Small intestine (tissue), 7 donors: Measurements from ENCODE around the gene TP53TG3D. TPM values are rescaled to one million over a fixed set of nuclear protein-coding genes. Genes with fewer than 3 reads are reported as not detected.
"Not testable (repeated sequence)": the region's sequence is repeated elsewhere in the genome, so short reads cannot be mapped to it uniquely, and the experiment has no call there.

Experiments used
- DNase-seq, 2 donors: peaks; one replicate each; pipeline versions ENCODE4 v3.0.0 to v3.0.0-alpha.2; 2013
- FAIRE-seq: peaks from 2 replicates; lab custom pipeline; 2012; peaks lifted over from hg19 to GRCh38; lab: Jason Lieb, UNC
- H3K27ac ChIP-seq, 3 donors: one replicate each; pipeline ENCODE4 v1.5.1; 2013; ENCODE audit warnings: low read length in 2 of 3, mild to moderate bottlenecking in 2 of 3, control low read depth in 1 of 3, inconsistent platforms in 1 of 3, low read depth in 1 of 3, moderate library complexity in 1 of 3
- H3K27me3 ChIP-seq, 3 donors: one replicate each; pipeline ENCODE4 v1.6.1; 2013; ENCODE audit warnings: low read length in 3 of 3, inconsistent platforms in 1 of 3; ENCODE audit not compliant: control insufficient read depth in 3 of 3, insufficient read depth in 3 of 3
- H3K36me3 ChIP-seq, 3 donors: one replicate each; pipeline ENCODE4 v1.6.1; 2013; ENCODE audit warnings: low read length in 3 of 3, inconsistent platforms in 1 of 3, low read depth in 1 of 3, mild to moderate bottlenecking in 1 of 3, moderate library complexity in 1 of 3; ENCODE audit not compliant: control insufficient read depth in 3 of 3, insufficient read depth in 2 of 3
- H3K4me1 ChIP-seq, 3 donors: one replicate each; pipeline ENCODE4 v1.6.1; 2013; ENCODE audit warnings: low read length in 2 of 3, inconsistent platforms in 1 of 3, low read depth in 1 of 3, mild to moderate bottlenecking in 1 of 3, moderate library complexity in 1 of 3; ENCODE audit not compliant: control insufficient read depth in 3 of 3, insufficient read depth in 2 of 3
- H3K4me3 ChIP-seq, 3 donors: one replicate each; pipeline ENCODE4 v1.5.1; 2013; ENCODE audit warnings: low read length in 3 of 3, control low read depth in 1 of 3, inconsistent platforms in 1 of 3, low read depth in 1 of 3, mild to moderate bottlenecking in 1 of 3, moderate library complexity in 1 of 3
- H3K9me3 ChIP-seq, 2 donors: one replicate each; pipeline ENCODE4 v1.6.1; 2013; ENCODE audit warnings: low read depth in 1 of 2, low read length in 1 of 2; ENCODE audit not compliant: control insufficient read depth in 2 of 2, insufficient read depth in 1 of 2
- WGBS, 3 donors: extraction: QIAGEN DNeasy Blood & Tissue Kit; methylation state at CpG; one replicate each; pipeline ENCODE4 v1.1.7; 2013; 5-methylcytosine and 5-hydroxymethylcytosine counted together
- polyA plus RNA-seq, 4 donors: library from polyadenylated mRNA; stranded (reverse) in 3 of 4; unstranded in 1 of 4; fragments of 200-250 nt in 3 of 4; fragments of 120-200 nt in 1 of 4; gene quantifications; one replicate each; pipeline versions ENCODE4 v1.2.1 to v1.2.3, GENCODE V29; 2013
- donor health status: healthy with polysubstance abuse.
- donor health status: control.
- donor health status: control.
- donor health status: Bipolar disorder and iron deficiency.
- donor health status: healthy.

TP53TG3D gene
- polyA plus RNA-seq, 4 donors = 0.03 TPM; not detected in 3

DNA sequence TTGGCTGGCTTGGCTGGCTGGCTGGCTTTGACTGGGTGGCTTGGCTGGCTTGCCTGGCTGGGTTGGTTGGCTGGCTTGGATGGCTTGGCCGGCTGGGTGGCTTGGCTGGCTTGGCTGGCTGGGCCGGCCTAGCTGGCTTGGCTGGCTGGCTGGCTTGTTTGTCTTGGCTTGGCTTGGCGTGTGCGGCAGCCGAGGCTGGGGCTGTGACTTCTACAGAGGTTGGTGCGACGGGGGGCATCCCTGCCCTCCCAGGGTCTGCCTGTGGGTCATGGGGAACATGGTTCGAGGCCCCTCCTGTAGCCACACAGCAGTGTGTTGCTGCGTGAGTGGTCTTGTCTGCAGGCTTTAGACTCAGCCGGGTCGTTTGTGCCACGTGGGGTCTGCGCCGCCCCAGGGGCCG is 33.1 kb downstream of the TP53TG3D start:
- not testable (repeated sequence) for H3K9me3 ChIP-seq, H3K36me3 ChIP-seq, FAIRE-seq, H3K27me3 ChIP-seq, H3K4me3 ChIP-seq, H3K4me1 ChIP-seq, H3K27ac ChIP-seq, DNase-seq
- 89 to 90% (median 89%) methylated on average over 7 to 8 of the region's 15 CpGs for whole genome bisulfite sequencing, 3 donors

DNA sequence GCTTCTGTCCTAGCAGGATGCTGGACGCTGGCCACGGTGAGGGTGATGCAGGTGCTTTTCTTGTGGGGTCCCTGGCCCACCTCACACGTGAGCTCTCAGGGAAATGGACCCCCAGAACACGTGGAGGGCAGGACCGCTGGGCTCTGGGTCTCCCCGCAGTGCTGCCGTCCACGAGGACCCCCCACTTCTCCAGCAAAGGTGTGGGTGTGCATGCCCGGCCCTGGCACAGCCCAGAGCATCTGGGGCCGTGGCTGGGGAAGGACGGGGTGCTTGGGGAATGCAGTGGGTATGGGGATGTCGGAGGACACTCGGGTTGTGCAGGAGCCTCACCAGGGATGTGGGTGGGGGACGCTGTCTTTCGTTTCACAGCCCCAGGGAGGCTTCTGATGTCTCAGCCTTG is 34.7 kb downstream of the TP53TG3D start:
- H3K4me3 ChIP-seq, FAIRE-seq, H3K27me3 ChIP-seq, DNase-seq, H3K4me1 ChIP-seq, H3K36me3 ChIP-seq, H3K27ac ChIP-seq, H3K9me3 ChIP-seq: not testable (repeated sequence)
- 77 to 85% (median 81%) methylated on average over 10 to 13 of the region's 15 CpGs for WGBS, 3 donors

DNA sequence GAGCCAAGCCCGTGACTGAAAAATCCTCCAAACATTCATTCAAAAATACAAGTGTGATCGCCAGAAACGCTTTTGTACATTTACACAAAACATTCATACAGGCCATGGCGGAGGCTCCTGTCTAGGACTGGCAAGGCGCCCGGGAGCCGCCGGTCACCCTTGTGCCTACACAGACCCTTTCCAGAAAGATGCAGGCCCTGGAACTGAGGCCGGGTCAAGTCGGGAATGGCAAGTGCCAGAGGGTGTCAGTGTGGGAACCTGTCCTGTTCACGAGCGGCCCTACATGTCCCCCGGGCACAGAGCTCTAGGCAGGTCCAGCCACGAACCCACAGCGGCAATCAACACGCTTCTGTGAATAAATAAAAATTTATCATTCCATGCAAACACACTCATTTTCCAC is 36.1 kb downstream of the TP53TG3D start:
- WGBS, 3 donors = 84 to 94% (median 93%) methylated on average over 6 to 9 of the region's 16 CpGs
- not testable (repeated sequence) for DNase-seq, FAIRE-seq, H3K4me3 ChIP-seq, H3K4me1 ChIP-seq, H3K36me3 ChIP-seq, H3K27ac ChIP-seq, H3K27me3 ChIP-seq, H3K9me3 ChIP-seq

DNA sequence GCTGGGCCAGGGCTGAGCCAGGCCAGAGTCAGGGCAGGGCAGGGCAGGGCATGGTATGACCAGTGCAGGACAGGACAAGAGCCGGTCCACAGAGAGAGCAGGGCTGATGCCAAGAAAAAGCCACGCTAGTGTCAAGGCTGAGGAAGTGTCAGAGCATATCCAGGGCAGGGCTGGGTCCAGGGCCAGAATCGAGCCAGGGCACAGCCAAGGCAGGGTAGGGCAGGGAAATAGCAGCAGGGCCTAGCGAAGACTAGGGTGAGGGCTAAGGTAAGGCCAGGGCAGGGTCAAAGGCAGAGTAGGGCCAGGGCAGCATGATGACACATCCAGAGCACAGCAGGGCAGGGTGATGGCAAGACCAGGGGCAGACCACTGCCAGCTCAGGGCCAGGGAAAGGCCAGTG is 49.7 kb downstream of the TP53TG3D start:
- not testable (repeated sequence) for H3K27ac ChIP-seq, FAIRE-seq, H3K27me3 ChIP-seq, H3K4me3 ChIP-seq, H3K36me3 ChIP-seq, H3K4me1 ChIP-seq, DNase-seq, H3K9me3 ChIP-seq
- no CpG with 5 or more reads among the region's 4 CpGs for WGBS, 3 donors
